ENCODE data around the gene OGFRL1.

The OGFRL1 gene

DNA sequence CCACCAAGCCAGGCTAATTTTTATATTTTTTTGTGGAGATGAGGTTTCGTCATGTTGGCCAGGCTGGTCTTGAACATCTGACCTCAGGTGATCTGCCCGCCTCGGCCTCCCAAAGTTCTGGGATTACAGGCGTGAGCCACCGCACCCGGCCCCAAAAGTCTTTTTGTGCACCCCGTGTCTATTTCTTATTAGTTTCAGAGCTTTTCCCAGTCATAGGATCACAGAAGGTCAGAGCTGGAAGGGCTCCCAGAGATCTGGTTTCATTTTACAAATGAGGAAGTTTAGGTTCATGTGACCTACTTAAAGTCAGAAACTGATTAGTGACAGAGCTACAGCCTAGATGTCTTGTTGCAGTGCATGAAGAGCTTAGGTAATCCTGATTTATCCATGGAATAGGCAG lies 1.6 kb upstream of the OGFRL1 start:
- DNase-seq (ENCODE audit: low spot score) = peak; percentile 52

DNA sequence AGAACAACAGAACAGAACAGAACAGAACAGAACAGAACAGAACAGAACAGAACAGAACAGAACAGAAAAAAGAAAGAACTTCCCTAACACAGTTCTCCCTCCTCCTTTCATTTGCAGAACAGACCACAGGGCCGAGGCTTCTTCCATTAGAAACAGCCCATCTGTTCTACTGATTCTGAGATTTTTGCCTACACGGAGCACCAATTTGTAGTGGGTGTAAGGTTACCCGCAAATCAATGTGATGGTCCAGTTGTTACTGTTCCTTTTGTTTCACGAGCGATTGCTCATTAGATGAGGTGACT lies 734 bp upstream of the OGFRL1 start:
- DNase-seq (ENCODE audit: low spot score) = no peak

DNA sequence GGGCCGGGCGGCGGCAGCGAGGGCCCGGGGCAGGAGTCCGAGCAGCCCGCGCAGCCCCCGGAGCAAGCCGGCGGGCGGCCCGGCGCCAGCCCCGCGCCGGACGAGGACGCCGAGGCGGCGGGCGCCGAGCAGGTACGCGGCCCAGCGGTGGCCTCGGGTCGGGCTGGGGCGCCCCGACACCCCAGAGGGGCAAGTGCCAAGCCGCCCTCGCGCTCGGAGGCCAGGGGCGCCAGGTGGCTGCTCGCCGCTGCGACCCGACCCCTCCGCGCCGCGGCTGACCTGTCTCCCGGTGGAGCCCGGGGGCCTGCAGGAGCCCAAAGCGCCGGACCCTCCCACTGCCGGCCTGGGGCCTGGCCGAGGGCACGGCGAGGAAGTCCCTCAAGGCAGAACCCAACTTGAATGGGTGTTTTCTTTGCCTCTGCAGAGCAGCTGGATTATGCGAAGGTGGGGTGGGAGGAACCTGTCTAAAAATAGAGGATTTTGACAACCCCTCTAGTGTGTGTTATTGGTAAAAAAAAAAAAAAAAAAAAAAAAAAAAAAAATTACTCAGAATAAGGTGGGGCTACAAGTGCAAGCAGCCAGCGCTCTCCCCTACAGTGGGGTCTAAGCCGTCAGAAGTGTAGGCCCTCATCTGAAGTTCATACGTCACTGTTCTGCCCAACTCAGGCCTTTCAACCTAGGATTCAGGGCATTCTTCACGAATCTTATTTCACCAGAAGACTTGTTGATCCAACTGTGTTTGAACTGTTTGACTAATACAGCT lies 609 bp downstream of the OGFRL1 start:
- DNase-seq (ENCODE audit: low spot score) = peak; percentile 82

DNA sequence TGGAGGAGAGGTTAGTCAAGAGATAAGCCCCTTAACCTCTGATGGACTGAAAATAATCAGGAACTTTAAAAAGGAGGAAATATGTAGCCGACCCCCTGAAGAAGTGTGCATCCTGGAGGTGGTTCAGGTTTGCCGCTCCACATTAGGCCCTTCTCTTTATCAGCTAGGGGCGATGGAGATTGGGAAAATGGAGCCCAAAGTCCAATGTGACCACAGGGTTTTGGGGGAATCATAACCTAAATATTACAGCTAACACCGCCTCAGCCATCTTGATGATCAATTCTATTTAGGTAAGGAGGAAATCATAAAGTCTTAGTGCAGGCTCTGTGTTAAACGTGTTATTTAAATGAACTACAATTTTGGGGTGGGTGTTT lies 1.2 kb downstream of the OGFRL1 start:
- no peak for DNase-seq (ENCODE audit: low spot score)

DNA sequence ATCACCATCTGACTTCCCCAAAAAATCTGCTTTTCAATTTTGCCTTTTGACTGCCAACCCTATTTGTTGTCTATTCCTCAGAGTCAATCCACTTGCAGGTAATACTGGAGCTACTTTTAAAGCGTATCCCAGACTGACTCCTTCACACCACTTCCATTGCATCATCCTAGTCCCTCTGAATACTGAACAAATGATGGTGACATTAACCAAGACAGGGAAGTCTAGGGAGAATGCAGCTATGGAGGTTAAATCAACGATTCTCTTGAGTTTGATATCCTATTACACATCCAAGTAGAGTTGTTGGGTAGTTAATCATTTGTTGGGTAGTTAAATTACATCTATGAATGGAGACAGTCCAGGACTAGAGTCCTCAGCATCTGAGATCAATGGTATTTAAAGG lies 2.0 kb downstream of the OGFRL1 start:
- DNase-seq (ENCODE audit: low spot score) = no peak

DNA sequence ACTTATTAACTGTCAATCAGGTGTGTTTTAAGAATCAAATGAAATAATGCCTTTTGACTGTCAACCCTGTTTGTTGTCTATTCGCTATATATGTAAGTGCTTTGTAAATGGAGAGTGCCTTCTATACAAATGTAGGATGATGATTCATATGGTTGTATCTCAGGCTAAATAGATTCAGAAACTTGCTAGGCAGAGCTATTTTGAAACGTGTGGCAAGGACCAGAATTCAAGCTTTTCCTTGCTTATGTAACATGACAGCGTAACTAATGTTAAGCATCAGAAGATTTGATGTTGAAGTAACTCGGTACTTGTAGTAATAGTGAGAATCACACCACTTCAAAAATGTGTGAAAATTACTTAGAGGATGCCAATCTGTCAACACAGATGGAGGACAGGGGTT lies 3.4 kb downstream of the OGFRL1 start:
- no peak for DNase-seq (ENCODE audit: low spot score)

DNA sequence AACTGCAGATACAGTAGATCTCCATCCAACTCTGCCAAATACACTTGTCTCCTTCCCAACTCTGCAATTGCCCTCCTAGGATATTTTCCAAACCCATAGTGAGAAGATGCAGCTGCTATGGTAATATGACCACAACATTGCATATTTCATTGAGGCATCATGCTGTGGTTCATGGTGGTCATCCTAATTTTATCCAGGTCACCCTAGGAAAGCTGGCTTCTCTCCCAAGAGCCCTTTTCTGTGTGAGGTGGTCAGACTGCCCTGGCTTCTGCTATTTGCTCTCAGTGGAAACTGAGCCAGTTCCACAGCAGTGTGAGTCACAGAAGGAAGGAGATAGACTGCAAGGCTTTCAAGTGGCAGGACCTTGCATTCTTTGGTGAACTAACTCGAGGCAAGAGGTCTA lies 5.5 kb downstream of the OGFRL1 start:
- DNase-seq (ENCODE audit: low spot score) = no peak

DNA sequence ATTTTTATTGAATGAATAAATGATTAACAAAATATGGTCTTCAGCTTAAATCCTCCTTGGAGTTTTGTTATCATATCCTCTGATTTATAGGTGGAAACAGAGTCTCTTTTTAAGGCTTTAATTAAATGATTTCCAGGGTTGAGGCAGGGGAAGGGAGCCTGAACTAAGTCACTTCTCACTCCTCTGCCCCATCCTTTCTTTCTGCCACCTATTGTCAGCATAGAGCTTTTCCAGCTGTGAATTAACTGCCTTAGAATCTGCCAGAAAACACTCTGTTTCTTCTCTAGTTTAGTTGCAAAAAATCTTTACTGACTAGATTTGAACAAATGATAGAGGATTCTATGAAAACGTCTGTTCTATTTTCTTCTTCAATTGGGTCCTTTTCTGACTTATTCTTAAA lies 9.8 kb downstream of the OGFRL1 start:
- DNase-seq (ENCODE audit: low spot score) = no peak

DNA sequence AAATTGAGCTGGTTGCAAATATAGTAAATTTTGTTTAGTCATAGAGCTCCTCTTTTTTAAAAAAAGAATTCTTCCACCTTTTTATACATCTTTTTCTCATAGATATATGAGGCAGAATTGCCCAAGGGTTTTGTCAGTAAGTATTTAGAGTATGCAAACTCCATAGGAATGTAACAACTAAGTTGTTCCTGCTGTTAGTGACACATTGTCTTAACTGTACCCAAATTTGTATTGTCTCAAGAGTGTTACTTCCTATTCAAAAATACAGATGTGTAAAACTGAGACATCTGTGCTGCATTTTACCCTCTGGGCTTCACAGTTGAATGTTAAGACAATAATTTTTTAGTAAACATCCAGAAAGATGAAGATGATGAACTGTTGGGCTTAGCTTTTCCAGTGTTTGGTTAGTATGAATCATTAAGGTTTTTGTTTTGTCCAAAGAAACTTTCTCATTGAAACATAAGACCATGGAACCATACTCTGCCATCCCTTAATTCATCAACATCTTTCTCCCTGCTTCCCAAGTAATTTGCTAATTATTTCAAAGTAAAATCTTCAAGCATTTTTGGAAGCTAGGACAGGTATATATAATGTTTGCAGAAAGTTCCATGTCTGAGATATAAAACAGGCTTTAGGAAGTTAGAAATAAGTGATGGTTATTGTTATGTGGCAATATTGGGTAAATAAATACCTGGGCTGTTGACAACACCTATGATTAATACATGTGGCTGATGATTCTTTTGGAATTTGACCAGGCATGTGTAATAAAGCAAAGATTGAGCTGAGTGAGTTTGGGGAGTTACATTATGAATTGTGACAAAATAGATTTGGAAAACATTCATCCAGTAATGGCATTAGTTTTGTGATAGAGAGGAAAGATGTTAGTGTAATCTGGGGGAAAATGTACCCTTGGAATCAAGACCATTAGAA lies 11.2 kb downstream of the OGFRL1 start:
- DNase-seq (ENCODE audit: low spot score) = no peak

DNA sequence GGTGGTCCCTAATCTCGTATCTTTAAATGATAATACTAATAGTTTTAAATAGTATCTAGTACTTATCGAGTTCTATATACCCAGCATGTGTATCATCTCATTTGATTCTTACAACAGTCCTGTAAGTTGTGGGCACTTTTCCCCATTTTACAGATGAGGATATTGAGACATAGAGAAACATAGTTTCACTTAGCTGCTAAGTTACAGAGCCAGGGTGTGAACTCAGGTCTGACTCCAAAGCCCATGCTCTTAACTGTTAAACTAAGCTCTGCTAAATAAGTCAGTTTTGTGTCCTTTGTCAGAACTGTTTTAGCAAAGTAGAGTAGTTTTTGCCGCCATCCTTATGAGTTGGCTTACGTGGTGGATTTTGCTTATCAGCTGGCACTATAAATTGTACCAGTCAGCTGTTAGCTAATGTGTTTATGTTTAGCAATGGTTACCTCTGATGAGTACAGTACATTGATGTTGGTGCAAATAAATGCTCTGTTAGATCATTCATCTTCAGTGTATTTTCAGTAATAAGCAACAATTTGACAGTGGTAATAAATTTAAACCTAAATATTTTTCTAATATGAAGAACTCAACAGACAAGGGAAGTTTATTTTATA lies 12.1 kb downstream of the OGFRL1 start:
- no peak for DNase-seq (ENCODE audit: low spot score)

DNA sequence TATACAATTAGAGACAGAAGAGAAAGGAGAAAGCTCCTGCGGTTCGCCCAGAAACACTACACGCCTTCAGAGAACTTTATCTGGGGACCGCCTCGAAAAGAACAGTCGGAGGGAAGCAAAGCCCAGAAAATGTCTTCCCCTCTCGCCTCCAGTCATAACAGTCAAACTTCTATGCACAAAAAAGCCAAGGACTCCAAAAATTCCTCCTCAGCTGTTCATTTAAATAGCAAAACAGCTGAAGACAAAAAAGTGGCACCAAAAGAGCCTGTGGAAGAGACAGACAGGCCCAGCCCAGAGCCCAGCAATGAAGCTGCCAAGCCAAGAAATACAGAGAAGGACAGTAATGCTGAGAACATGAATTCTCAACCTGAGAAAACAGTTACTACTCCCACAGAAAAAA lies 12.9 kb downstream of the OGFRL1 start:
- no peak for DNase-seq (ENCODE audit: low spot score)

GRCh38 chr6:71309656-71310055 lies 21.0 kb downstream of the OGFRL1 start:
- no peak for DNase-seq (ENCODE audit: low spot score)

GRCh38 chr6:71310261-71310660 lies 21.6 kb downstream of the OGFRL1 start:
- no peak for DNase-seq (ENCODE audit: low spot score)

- DNase-seq (ENCODE audit: low spot score) = no peak
Measured at GRCh38 chr6:71312089-71312488, 23.5 kb downstream of the OGFRL1 start.

GRCh38 chr6:71317441-71317840 lies 28.8 kb downstream of the OGFRL1 start:
- DNase-seq (ENCODE audit: low spot score) = no peak

DNA sequence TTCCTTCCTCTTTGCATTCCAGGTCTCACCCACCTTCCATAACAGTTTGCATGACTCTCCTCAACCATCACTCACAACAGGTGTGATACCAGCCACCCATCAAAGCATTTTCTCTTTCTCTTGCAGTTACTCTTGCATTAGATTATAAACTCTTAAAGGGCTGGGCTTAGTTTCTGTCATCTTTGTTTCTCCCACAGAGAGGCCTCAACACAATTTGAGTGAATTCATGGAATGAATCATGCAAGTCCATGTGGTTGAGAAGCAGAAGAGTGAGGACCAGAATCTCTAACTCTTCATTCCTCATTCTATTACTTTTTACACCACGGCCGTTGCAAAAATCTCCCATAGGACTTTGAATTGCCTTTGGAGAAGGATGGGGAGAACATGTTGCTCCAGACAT lies 31.4 kb downstream of the OGFRL1 start:
- DNase-seq (ENCODE audit: low spot score) = no peak

GRCh38 chr6:71321314-71321713 lies 32.7 kb downstream of the OGFRL1 start:
- no peak for DNase-seq (ENCODE audit: low spot score)

- no peak for DNase-seq (ENCODE audit: low spot score)
Measured at GRCh38 chr6:71324194-71324785, 35.7 kb downstream of the OGFRL1 start.

GRCh38 chr6:71326611-71327010 lies 38.0 kb downstream of the OGFRL1 start:
- no peak for DNase-seq (ENCODE audit: low spot score)

GRCh38 chr6:71330501-71330900 lies 41.9 kb downstream of the OGFRL1 start:
- DNase-seq (ENCODE audit: low spot score) = no peak

DNA sequence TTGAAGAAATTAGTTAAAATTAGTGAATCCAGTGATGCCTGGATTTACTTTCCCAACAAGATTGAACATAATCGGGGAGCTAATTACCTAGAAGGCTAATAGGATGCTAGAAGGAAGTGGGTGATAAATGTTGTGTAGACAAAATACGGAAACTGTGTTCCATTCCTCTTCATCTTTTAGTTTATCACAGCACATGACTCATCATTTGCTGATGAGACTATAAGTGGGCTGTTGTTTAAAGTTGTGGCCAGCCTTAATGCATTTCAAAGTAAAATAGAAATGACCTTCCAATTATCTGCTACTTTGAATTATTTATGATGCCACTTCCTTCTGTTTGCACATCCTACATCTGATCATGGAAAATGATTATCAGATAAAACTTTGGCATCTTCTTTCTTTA lies 43.4 kb downstream of the OGFRL1 start:
- DNase-seq (ENCODE audit: low spot score) = no peak

DNA sequence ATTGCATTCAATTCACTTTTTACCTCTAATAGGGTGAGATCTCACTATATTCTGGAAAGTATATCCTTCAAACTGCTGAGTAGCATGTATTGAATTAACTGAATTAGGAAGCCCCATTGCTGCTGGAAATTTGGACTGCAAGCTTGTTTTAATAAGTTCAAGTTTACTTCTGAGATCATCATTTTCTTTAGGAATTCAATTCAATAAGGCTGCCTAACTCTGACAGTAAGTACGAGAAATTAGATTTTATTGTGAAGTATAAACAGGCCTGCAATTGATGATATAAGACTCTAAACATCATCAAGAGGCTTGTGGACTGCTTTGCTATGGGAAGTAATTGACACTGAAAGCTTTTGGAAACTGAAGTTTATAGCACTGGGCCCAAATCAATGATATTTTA lies 44.4 kb downstream of the OGFRL1 start:
- no peak for DNase-seq (ENCODE audit: low spot score)

- no peak for DNase-seq (ENCODE audit: low spot score)
Measured at GRCh38 chr6:71333697-71334096, 45.1 kb downstream of the OGFRL1 start.
